ENCODE results near the gene NEDD4L.

The NEDD4L gene

GRCh38 chr18:58254873-58255511, 211.0 kb downstream of the NEDD4L start:
- peaks cover 15% of the 10 kb centered on the region for H3K36me3 Mint-ChIP-seq (ENCODE audit: low read depth)
- peak overlapping the region; percentile 33 for H3K27ac Mint-ChIP-seq
- no peak for TF ChIP-seq CTCF (IDR thresholded peaks at IDR 0.05)
- H3K4me1 Mint-ChIP-seq = peaks cover 47% of the 10 kb centered on the region
- peak overlapping the region; percentile 49 for H3K4me3 Mint-ChIP-seq
- H3K9me3 Mint-ChIP-seq = no peaks in the 10 kb centered on the region
- H3K27me3 Mint-ChIP-seq (ENCODE audit: low read depth, poor library complexity) = peaks cover 7% of the 10 kb centered on the region
- DNase-seq = peak; percentile 37

GRCh38 chr18:58255701-58256311, 211.8 kb downstream of the NEDD4L start:
- no peak for TF ChIP-seq CTCF (IDR thresholded peaks at IDR 0.05)
- peaks cover 7% of the 10 kb centered on the region for H3K27me3 Mint-ChIP-seq (ENCODE audit: low read depth, poor library complexity)
- DNase-seq = no peak
- peaks cover 47% of the 10 kb centered on the region for H3K4me1 Mint-ChIP-seq
- peak overlapping the region; percentile 33 for H3K27ac Mint-ChIP-seq
- no peaks in the 10 kb centered on the region for H3K9me3 Mint-ChIP-seq
- no peak overlapping the region for H3K4me3 Mint-ChIP-seq
- peaks cover 15% of the 10 kb centered on the region for H3K36me3 Mint-ChIP-seq (ENCODE audit: low read depth)

GRCh38 chr18:58256316-58257080, 212.5 kb downstream of the NEDD4L start:
- H3K27ac Mint-ChIP-seq = peak overlapping the region; percentile 64
- peaks cover 7% of the 10 kb centered on the region for H3K27me3 Mint-ChIP-seq (ENCODE audit: low read depth, poor library complexity)
- H3K9me3 Mint-ChIP-seq = no peaks in the 10 kb centered on the region
- peaks cover 47% of the 10 kb centered on the region for H3K4me1 Mint-ChIP-seq
- H3K4me3 Mint-ChIP-seq = no peak overlapping the region
- DNase-seq = no peak
- H3K36me3 Mint-ChIP-seq (ENCODE audit: low read depth) = peaks cover 15% of the 10 kb centered on the region
- no peak for TF ChIP-seq CTCF (IDR thresholded peaks at IDR 0.05)

- H3K27me3 Mint-ChIP-seq (ENCODE audit: low read depth, poor library complexity) = peaks cover 7% of the 10 kb centered on the region
- no peak overlapping the region for H3K4me3 Mint-ChIP-seq
- peak overlapping the region; percentile 64 for H3K27ac Mint-ChIP-seq
- H3K9me3 Mint-ChIP-seq = no peaks in the 10 kb centered on the region
- H3K4me1 Mint-ChIP-seq = peaks cover 42% of the 10 kb centered on the region
- TF ChIP-seq CTCF (IDR thresholded peaks at IDR 0.05) = no peak
- DNase-seq = peak; percentile 23
- peaks cover 15% of the 10 kb centered on the region for H3K36me3 Mint-ChIP-seq (ENCODE audit: low read depth)
These were observed 213.4 kb downstream of the NEDD4L start for GRCh38 chr18:58257461-58257860.

GRCh38 chr18:58258692-58259342, 214.8 kb downstream of the NEDD4L start:
- TF ChIP-seq CTCF (IDR thresholded peaks at IDR 0.05) = no peak
- peaks cover 7% of the 10 kb centered on the region for H3K27me3 Mint-ChIP-seq (ENCODE audit: low read depth, poor library complexity)
- no peaks in the 10 kb centered on the region for H3K9me3 Mint-ChIP-seq
- H3K27ac Mint-ChIP-seq = no peak overlapping the region
- peaks cover 15% of the 10 kb centered on the region for H3K36me3 Mint-ChIP-seq (ENCODE audit: low read depth)
- peaks cover 54% of the 10 kb centered on the region for H3K4me1 Mint-ChIP-seq
- H3K4me3 Mint-ChIP-seq = no peak overlapping the region
- DNase-seq = no peak

All from nephron progenitor cell (in vitro differentiated cells).